Tibial nerve (tissue), 4 donors: ENCODE results near the gene SYN1.

Experiments
- CTCF ChIP-seq, 5 experiments: fragments of 200-600 bp in 3 of 5; fragments of 450-650 bp in 2 of 5; sonication (generic) in 3 of 5; IDR thresholded peaks; one replicate each; pipeline ENCODE4 v1.5.1; 2016 to 2019; ENCODE audit warnings: antibody characterized with exemption in 5 of 5, mild to moderate bottlenecking in 3 of 5, moderate library complexity in 2 of 5
- EP300 ChIP-seq, 2 donors: sonication (generic); formaldehyde crosslinking; IDR thresholded peaks; one replicate each; pipeline ENCODE4 v1.6.1; 2017; ENCODE audit warnings: antibody characterized with exemption in 2 of 2, mild to moderate bottlenecking in 1 of 2
- POLR2A ChIP-seq, 2 donors: fragments of 450-650 bp; IDR thresholded peaks; one replicate each; pipeline ENCODE4 v1.6.1; 2017; ENCODE audit warnings: antibody characterized with exemption in 2 of 2, mild to moderate bottlenecking in 2 of 2, moderate library complexity in 2 of 2

- TF ChIP-seq CTCF (IDR thresholded peaks at IDR 0.05) (no peak), POLR2A (IDR thresholded peaks at IDR 0.05) (no peak), EP300 (IDR thresholded peaks at IDR 0.05) (no peak)
Observed at GRCh38 chrX:47646636-47647035, 27.0 kb upstream of the SYN1 start.
